Measurements from ENCODE around the gene THNSL1. TPM values are rescaled to one million over a fixed set of nuclear protein-coding genes. Genes with fewer than 3 reads are reported as not detected.

THNSL1 gene
- polyA plus RNA-seq, 1 donor from 2014 or later, result 5.1 TPM

DNA sequence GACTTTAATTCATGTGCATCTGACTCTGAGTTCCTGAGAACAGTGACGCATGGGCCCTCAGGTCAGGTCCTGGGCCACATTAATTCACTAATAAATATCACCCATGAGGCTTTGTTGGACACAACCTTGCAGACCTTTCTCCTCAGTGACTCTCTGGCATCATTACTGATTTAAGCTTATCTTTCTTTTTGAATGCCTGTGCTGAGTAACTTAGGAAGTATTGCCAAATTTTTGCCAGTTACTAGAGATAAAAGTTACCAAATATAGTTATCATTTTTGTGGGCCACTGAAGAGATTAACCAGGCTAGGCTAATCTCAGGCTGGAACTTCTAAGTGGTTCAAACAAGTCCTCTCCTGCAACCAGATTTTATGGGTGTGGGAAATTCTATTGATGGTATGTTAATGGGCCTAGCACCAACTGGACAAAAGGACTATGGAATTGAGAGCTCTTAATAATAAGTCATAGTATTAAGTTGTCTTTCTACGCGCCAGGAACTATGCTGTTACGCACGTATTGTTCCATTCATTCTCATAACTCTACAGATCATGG is 35.2 kb upstream of the THNSL1 start:
- Histone ChIP-seq H3K27me3 (ENCODE audit: insufficient read depth, low read depth, low read length) (no peaks in the 10 kb centered on the region), H4K20me1 (ENCODE audit: insufficient read depth) (no peaks in the 10 kb centered on the region), H3K4me3 (ENCODE audit: low read length) (no peak overlapping the region), H3K79me2 (replicated peaks; ENCODE audit: insufficient read depth, low read length) (no peaks in the 10 kb centered on the region), H3K4me2 (ENCODE audit: low read length) (no peak overlapping the region), H3K27ac (ENCODE audit: low read length) (no peak overlapping the region), H3K9ac (ENCODE audit: low read length) (no peak overlapping the region), H2AFZ (ENCODE audit: low read depth, low read length) (no peak overlapping the region), H3K36me3 (ENCODE audit: insufficient read depth, low read length) (no peaks in the 10 kb centered on the region), H3K9me3 (ENCODE audit: low read length) (no peaks in the 10 kb centered on the region), H3K9me2 (ENCODE audit: insufficient read depth, low read length) (no peaks in the 10 kb centered on the region), H3F3A (ENCODE audit: insufficient read depth, low read length, poor library complexity, severe bottlenecking) (no peaks in the 10 kb centered on the region)
- TF ChIP-seq RAD21 (conservative IDR thresholded peaks at IDR 0.05) (no peak), EP300 (conservative IDR thresholded peaks at IDR 0.05; ENCODE audit: poor library complexity, severe bottlenecking) (no peak), TAF1 (IDR thresholded peaks at IDR 0.05; ENCODE audit: low read depth) (no peak), EZH2 (IDR thresholded peaks at IDR 0.05; ENCODE audit: borderline replicate concordance, insufficient read depth, low read length, poor library complexity, severe bottlenecking) (no peak), REST (IDR thresholded peaks at IDR 0.05; ENCODE audit: borderline replicate concordance) (no peak), CTCF (IDR thresholded peaks at IDR 0.05; ENCODE audit: poor library complexity, severe bottlenecking) (no peak), SMC3 (conservative IDR thresholded peaks at IDR 0.05; ENCODE audit: poor library complexity) (no peak), POLR2AphosphoS5 (IDR thresholded peaks at IDR 0.05) (no peak), MXI1 (conservative IDR thresholded peaks at IDR 0.05; ENCODE audit: poor library complexity, severe bottlenecking) (no peak)

DNA sequence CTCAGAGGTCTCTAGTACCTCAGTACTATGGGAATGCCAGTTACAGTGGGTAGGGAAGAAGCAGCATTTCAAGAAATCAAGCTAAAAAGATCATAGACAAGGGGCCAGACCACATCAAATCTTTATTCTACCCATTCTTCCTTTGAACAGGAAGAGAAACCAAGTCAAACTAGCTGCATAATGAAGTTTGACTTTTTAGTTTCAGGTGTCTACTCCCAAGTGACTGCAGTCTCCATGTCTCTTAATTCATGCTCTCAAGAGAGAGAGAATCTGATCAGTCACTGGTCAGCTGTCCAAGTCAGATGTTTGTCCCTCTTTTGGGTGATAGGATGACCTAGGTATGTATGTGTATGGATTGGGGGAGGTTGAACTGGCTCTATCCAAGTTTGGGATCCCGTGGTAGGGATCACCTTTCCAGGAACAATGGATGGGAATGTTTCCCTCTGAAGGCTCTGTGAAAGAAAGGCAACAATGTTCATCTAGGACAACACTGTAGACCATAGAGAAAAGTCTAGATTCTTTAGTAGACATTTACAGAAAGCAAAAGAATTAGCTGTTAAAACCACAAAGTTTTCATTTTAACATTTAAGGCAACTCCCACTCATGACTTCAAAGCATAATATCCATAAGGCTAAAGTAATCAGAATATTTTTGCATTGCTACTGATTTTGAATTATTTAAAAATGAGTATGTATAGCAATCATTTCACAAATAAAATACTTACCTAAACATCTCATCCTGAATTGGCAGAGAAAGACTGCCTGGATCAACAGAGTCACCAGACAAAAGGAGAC is 33.9 kb upstream of the THNSL1 start:
- Histone ChIP-seq H3K27me3 (ENCODE audit: insufficient read depth, low read depth, low read length) (no peaks in the 10 kb centered on the region), H3K9ac (ENCODE audit: low read length) (no peak overlapping the region), H4K20me1 (ENCODE audit: insufficient read depth) (no peaks in the 10 kb centered on the region), H3K9me3 (ENCODE audit: low read length) (no peaks in the 10 kb centered on the region), H3K79me2 (replicated peaks; ENCODE audit: insufficient read depth, low read length) (no peaks in the 10 kb centered on the region), H3K4me3 (ENCODE audit: low read length) (no peak overlapping the region), H3K27ac (ENCODE audit: low read length) (no peak overlapping the region), H3K9me2 (ENCODE audit: insufficient read depth, low read length) (no peaks in the 10 kb centered on the region), H2AFZ (ENCODE audit: low read depth, low read length) (no peak overlapping the region), H3K4me2 (ENCODE audit: low read length) (no peak overlapping the region), H3K36me3 (ENCODE audit: insufficient read depth, low read length) (no peaks in the 10 kb centered on the region), H3F3A (ENCODE audit: insufficient read depth, low read length, poor library complexity, severe bottlenecking) (no peaks in the 10 kb centered on the region)
- TF ChIP-seq POLR2AphosphoS5 (IDR thresholded peaks at IDR 0.05), result no peak
- no peak for TF ChIP-seq REST (IDR thresholded peaks at IDR 0.05; ENCODE audit: borderline replicate concordance)
- no peak for TF ChIP-seq SMC3 (conservative IDR thresholded peaks at IDR 0.05; ENCODE audit: poor library complexity)
- TF ChIP-seq MXI1 (conservative IDR thresholded peaks at IDR 0.05; ENCODE audit: poor library complexity, severe bottlenecking), result no peak
- no peak for TF ChIP-seq CTCF (IDR thresholded peaks at IDR 0.05; ENCODE audit: poor library complexity, severe bottlenecking)
- no peak for TF ChIP-seq EZH2 (IDR thresholded peaks at IDR 0.05; ENCODE audit: borderline replicate concordance, insufficient read depth, low read length, poor library complexity, severe bottlenecking)
- TF ChIP-seq RAD21 (conservative IDR thresholded peaks at IDR 0.05), result no peak
- TF ChIP-seq TAF1 (IDR thresholded peaks at IDR 0.05; ENCODE audit: low read depth), result no peak
- TF ChIP-seq EP300 (conservative IDR thresholded peaks at IDR 0.05; ENCODE audit: poor library complexity, severe bottlenecking), result no peak
